Spleen (tissue), 11 donors: ENCODE results near the gene DDB1. TPM values are rescaled to one million over a fixed set of nuclear protein-coding genes. Genes with fewer than 3 reads are reported as not detected.

Experiments
- DNase-seq: peaks from one replicate; pipeline ENCODE4 v3.0.0-alpha.2; 2020
- H3K27ac ChIP-seq, 8 donors: fragments of 200-600 bp; sonication (generic) in 7 of 8; 1 replicate in 4 of 8; 2 replicates in 4 of 8; pipeline versions ENCODE4 v1.5.0 to v1.8.0; 2016 to 2021; ENCODE audit warnings: inconsistent platforms in 4 of 8, mild to moderate bottlenecking in 4 of 8, moderate library complexity in 1 of 8
- H3K27me3 ChIP-seq, 7 donors: fragments of 200-600 bp; sonication (generic) in 6 of 7; replicated peaks in 1 of 7; 1 replicate in 4 of 7; 2 replicates in 3 of 7; pipeline versions ENCODE4 v1.5.0 to v1.8.0; 2016 to 2021; ENCODE audit warnings: inconsistent platforms in 3 of 7, mild to moderate bottlenecking in 1 of 7
- H3K36me3 ChIP-seq, 6 donors: fragments of 200-600 bp; sonication (generic) in 5 of 6; 1 replicate in 4 of 6; 2 replicates in 2 of 6; pipeline versions ENCODE4 v1.5.0 to v1.8.0; 2016 to 2021; ENCODE audit warnings: inconsistent platforms in 2 of 6
- H3K4me1 ChIP-seq, 6 donors: fragments of 200-600 bp; sonication (generic) in 5 of 6; 1 replicate in 3 of 6; 2 replicates in 3 of 6; pipeline versions ENCODE4 v1.5.0 to v1.8.0; 2016 to 2021; ENCODE audit warnings: inconsistent platforms in 3 of 6
- H3K4me3 ChIP-seq, 8 donors: fragments of 200-600 bp; sonication (generic) in 7 of 8; 1 replicate in 4 of 8; 2 replicates in 4 of 8; pipeline versions ENCODE4 v1.5.0 to v1.8.0; 2016 to 2021; ENCODE audit warnings: inconsistent platforms in 4 of 8, mild to moderate bottlenecking in 4 of 8, moderate library complexity in 2 of 8
- H3K9me3 ChIP-seq, 8 donors: fragments of 200-600 bp; sonication (generic) in 7 of 8; 1 replicate in 4 of 8; 2 replicates in 4 of 8; pipeline versions ENCODE4 v1.5.0 to v1.8.0; 2016 to 2021; ENCODE audit warnings: inconsistent platforms in 4 of 8
- POLR2A ChIP-seq, 3 donors: fragments of 450-650 bp; IDR thresholded peaks; one replicate each; pipeline ENCODE4 v1.5.1; 2017; ENCODE audit warnings: antibody characterized with exemption in 3 of 3, mild to moderate bottlenecking in 1 of 3
- POLR2AphosphoS5 ChIP-seq, 3 donors: sonication (generic); formaldehyde crosslinking; IDR thresholded peaks; one replicate each; pipeline ENCODE4 v1.5.1; 2017; ENCODE audit warnings: antibody characterized with exemption in 3 of 3
- WGBS, 5 donors: extraction: QIAGEN DNeasy Blood & Tissue Kit in 3 of 5; methylation state at CpG; one replicate each; pipeline versions ENCODE4 v1.1.5 to v1.1.7; 2013 to 2018; 5-methylcytosine and 5-hydroxymethylcytosine counted together
- intact Hi-C: fragments of 100-400 bp; cut with DNase I; formaldehyde crosslinking; loops from one replicate; pipeline ENCODE4 v1.15.0; 2023; ENCODE audit warnings: low total_unique reads
- polyA plus RNA-seq, 3 donors: library from polyadenylated mRNA; stranded (reverse); fragments of 200-250 nt; gene quantifications; one replicate each; pipeline ENCODE4 v1.2.1, GENCODE V29; 2013
- total RNA-seq, 7 donors: library from RNA; depleted of rRNA in 3 of 7; stranded (reverse); fragments of >200 nt in 3 of 7; fragmentation: NEBNext Ultra II Directional in 4 of 7; extraction: Animal tissue kit (Norgen Biotek cat#: 25700) in 4 of 7; gene quantifications; one replicate each; pipeline versions ENCODE4 v1.1.0 to v1.2.1, GENCODE V29; 2016 to 2021
- TF ChIP-seq, protein P1 (sequence below), 11 experiments: fragments of 200-600 bp in 7 of 11; fragments of 450-650 bp in 4 of 11; sonication (generic) in 4 of 11; IDR thresholded peaks in 8 of 11; conservative IDR thresholded peaks in 3 of 11; 1 replicate in 7 of 11; 2 replicates in 4 of 11; pipeline versions ENCODE4 v1.4.0 to v1.8.0; 2016 to 2021; ENCODE audit warnings: antibody characterized with exemption in 11 of 11, inconsistent platforms in 4 of 11, mild to moderate bottlenecking in 1 of 11
- donor health status: healthy with polysubstance abuse.
- donor health status: DM: no; HTN: no; CAD: no; lungs with moderate emphysema.
- donor health status: DM: no; HTN: no; CAD: no.
- donor health status: Bipolar disorder and iron deficiency.
- donor health status: healthy.
- donor health status: DM: no; HTN: no; CAD: no.
- donor health status: DM: yes; HTN: yes; CAD: no.

DDB1 gene
- total and polyA plus RNA-seq, 10 donors, result 68.7 to 157 (median 133) TPM

DNA sequence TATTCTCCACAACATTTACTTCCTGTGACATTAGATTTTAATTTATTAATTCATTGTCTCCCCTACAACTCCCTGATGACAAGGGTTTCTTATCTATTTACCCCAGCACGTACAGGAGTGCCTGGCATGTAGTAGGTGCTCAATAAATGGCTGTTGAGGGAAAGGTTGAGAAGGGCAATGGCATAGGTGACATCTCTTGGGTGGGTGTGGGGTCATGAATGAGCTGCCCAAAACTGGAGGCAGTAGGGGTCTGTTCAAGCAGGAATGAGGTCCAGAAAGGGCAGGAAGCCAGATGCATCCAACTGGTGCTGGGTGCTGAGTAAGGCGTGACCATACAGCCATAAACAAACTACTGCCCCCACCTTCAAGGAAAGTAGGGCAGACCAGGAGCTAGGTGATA is 40.5 kb downstream of the DDB1 start:
- H3K4me3 ChIP-seq, result no peak overlapping the region

DNA sequence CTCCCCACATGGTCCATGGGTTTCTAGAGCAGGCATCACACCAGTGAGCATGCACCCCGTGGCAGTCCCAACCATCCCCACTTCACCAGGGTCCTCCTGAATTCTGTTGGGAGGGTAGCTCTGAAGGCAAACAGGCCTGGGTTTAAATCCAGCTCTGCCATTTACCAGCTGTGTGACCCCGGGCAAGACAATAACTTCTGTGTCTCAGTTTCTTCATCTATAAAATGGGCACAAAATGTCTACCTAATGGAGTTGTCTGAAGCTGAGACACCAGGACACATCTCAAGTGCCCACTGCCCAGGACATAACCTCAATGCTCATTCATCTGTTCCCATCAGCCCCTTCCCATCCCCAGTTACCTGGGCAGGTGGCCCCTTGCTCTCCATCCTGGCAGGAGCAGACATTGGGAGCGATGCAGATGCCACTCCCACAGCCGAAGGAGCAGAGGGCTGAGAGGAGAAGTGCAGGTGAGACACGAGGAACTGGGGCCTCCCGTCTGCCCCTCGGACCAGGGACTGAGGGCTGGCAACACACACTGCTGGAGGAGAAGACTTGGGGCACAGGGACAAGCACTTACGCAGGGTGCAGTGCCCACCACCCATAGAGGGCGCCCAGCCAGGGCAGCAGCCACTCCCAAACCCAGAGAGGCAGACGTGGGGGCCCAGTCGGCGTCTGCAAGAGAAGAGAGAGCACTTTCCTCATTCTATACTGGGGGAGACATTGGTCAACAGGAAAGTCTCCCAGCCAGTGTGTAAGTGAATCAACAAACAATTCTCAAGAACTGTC is 41.8 kb downstream of the DDB1 start:
- H3K27me3 ChIP-seq, result peaks cover 0 to 36% (median 6%) of the 10 kb centered on the region in 7 donors
- H3K27ac ChIP-seq, result no peak overlapping the region
- H3K4me1 ChIP-seq, result peaks cover 8 to 29% (median 25%) of the 10 kb centered on the region in 6 donors
- TF ChIP-seq POLR2AphosphoS5 (IDR thresholded peaks at IDR 0.05) (no peak), POLR2A (IDR thresholded peaks at IDR 0.05) (no peak)
- TF ChIP-seq, protein P1, sequence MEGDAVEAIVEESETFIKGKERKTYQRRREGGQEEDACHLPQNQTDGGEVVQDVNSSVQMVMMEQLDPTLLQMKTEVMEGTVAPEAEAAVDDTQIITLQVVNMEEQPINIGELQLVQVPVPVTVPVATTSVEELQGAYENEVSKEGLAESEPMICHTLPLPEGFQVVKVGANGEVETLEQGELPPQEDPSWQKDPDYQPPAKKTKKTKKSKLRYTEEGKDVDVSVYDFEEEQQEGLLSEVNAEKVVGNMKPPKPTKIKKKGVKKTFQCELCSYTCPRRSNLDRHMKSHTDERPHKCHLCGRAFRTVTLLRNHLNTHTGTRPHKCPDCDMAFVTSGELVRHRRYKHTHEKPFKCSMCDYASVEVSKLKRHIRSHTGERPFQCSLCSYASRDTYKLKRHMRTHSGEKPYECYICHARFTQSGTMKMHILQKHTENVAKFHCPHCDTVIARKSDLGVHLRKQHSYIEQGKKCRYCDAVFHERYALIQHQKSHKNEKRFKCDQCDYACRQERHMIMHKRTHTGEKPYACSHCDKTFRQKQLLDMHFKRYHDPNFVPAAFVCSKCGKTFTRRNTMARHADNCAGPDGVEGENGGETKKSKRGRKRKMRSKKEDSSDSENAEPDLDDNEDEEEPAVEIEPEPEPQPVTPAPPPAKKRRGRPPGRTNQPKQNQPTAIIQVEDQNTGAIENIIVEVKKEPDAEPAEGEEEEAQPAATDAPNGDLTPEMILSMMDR (IDR thresholded peaks at IDR 0.05 in 8 of 11, conservative IDR thresholded peaks at IDR 0.05 in 3 of 11), result no peak
- WGBS, 5 donors, result 83 to 95% (median 88%) methylated on average over 10 to 12 of the region's 12 CpGs
- no peak for DNase-seq
- H3K4me3 ChIP-seq, result no peak overlapping the region
- intact Hi-C loops, result no loop called here
- no peaks in the 10 kb centered on the region for H3K36me3 ChIP-seq
- H3K9me3 ChIP-seq, result no peaks in the 10 kb centered on the region

More for the DNA sequence above, 40.5 kb downstream of the DDB1 start:
- no peak for DNase-seq
- Histone ChIP-seq H3K36me3 (peaks cover 0 to 7% (median 0%) of the 10 kb centered on the region in 6 donors), H3K9me3 (no peaks in the 10 kb centered on the region), H3K4me1 (peaks cover 8 to 30% (median 25%) of the 10 kb centered on the region in 6 donors), H3K27me3 (peaks cover 0 to 36% (median 6%) of the 10 kb centered on the region in 7 donors), H3K27ac (no peak overlapping the region)
- TF ChIP-seq, protein P1 (IDR thresholded peaks at IDR 0.05 in 8 of 11, conservative IDR thresholded peaks at IDR 0.05 in 3 of 11), result no peak
- TF ChIP-seq POLR2AphosphoS5 (IDR thresholded peaks at IDR 0.05), result no peak
- TF ChIP-seq POLR2A (IDR thresholded peaks at IDR 0.05), result no peak
- 86 to 100% (median 97%) methylated on average over 2 of the region's 2 CpGs for WGBS, 5 donors
- intact Hi-C loops, result no loop called here

DNA sequence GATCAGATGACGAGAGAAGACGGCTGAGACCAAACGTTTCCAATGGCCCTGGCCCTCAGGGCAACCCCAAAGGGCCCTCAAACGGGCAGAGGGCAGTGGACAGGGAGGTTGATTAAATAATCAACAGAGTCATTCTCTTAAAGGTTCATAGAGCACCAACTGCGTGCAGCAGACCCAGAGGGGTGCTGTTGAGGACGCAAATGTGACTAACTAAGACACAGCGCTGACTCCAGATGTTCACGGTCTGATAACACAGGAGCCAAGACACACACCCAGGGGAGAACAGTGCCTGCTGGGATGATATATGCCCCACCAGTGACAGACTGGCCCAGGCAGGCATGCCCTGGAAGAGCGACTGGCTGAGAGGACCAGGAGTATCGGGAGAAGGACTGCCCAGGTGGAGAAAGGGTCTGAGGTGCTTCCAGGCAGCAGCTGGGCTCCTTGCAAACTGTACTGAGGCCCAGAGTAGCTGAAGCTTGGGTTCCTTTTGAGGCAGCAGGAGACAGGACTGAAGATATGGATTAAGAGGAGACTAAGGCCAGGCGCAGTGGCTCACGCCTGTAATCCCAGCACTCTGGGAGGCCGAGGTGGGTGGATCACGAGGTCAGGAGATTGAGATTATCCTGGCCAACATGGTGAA is 45.4 kb downstream of the DDB1 start:
- peaks cover 0 to 8% (median 0%) of the 10 kb centered on the region in 7 donors for H3K27me3 ChIP-seq
- no peak overlapping the region for H3K4me3 ChIP-seq
- no peak overlapping the region for H3K27ac ChIP-seq
- DNase-seq, result no peak
- no peaks in the 10 kb centered on the region for H3K9me3 ChIP-seq
- intact Hi-C loops, result no loop called here
- H3K36me3 ChIP-seq, result no peaks in the 10 kb centered on the region
- H3K4me1 ChIP-seq, result no peaks in the 10 kb centered on the region
- WGBS, 5 donors, result 77 to 91% (median 81%) methylated on average over 12 to 14 of the region's 14 CpGs
- TF ChIP-seq, protein P1 (IDR thresholded peaks at IDR 0.05 in 8 of 11, conservative IDR thresholded peaks at IDR 0.05 in 3 of 11), result no peak
- TF ChIP-seq POLR2A (IDR thresholded peaks at IDR 0.05), result no peak
- no peak for TF ChIP-seq POLR2AphosphoS5 (IDR thresholded peaks at IDR 0.05)

DNA sequence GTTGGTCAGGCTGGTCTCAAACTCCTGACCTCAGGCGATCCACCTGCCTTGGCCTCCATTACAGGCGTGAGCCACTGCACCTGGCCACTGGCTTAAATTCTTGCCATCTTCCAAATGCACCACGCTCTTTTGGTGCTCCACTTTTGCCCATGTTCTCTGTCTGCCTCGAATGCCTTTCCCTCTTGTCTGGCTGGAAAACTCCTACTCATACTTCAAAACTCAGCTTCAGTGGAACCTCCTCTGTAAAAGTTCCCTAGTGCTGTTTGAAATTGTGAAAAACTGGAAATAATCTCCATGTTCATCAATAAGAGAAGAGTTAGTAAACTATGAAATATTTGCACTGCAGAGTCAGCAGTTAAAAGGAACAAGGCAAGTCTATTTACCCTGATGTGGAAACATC is 49.3 kb downstream of the DDB1 start:
- no peaks in the 10 kb centered on the region for H3K9me3 ChIP-seq
- no peaks in the 10 kb centered on the region for H3K27me3 ChIP-seq
- DNase-seq, result no peak
- TF ChIP-seq POLR2A (IDR thresholded peaks at IDR 0.05), result no peak
- TF ChIP-seq POLR2AphosphoS5 (IDR thresholded peaks at IDR 0.05), result no peak
- TF ChIP-seq, protein P1 (IDR thresholded peaks at IDR 0.05 in 8 of 11, conservative IDR thresholded peaks at IDR 0.05 in 3 of 11), result no peak
- H3K4me1 ChIP-seq, result no peaks in the 10 kb centered on the region
- 82 to 96% (median 91%) methylated on average over 4 of the region's 4 CpGs for WGBS, 5 donors
- intact Hi-C loops, result no loop called here
- no peak overlapping the region for H3K27ac ChIP-seq
- no peaks in the 10 kb centered on the region for H3K36me3 ChIP-seq
- no peak overlapping the region for H3K4me3 ChIP-seq
